K562 (cell line): ENCODE measurements around the gene SETD4. TPM values are rescaled to one million over a fixed set of nuclear protein-coding genes. Genes with fewer than 3 reads are reported as not detected.
A peak's percentile ranks its signal among the peaks of the same experiment; 100 is the strongest.

Experiments used
- ATAC-seq: fragments of 200-7000 bp; cut with Tn5 transposase; 3 replicates; pipeline ENCODE4 v1.9.1; 2020; ENCODE audit warnings: moderate library complexity
- BruUV-seq: library from RNA; stranded (reverse); fragments of 400-500 nt; replicated peaks from 2 replicates; lab custom pipeline; 2021; lab: Mats Ljungman, UMichigan
- CTCF ChIA-PET: fragments of 300-600 bp; formaldehyde crosslinking; extraction: SDS; loops from one replicate; lab custom pipeline; 2021; ENCODE audit warnings: low intra/inter-chr PET ratio; lab: Yijun Ruan, JAX
- POLR2A ChIA-PET: fragments of 300-600, 350-650 bp; sonication (Branson Sonifier 250); formaldehyde crosslinking; extraction: SDS; loops from one replicate; lab custom pipeline; 2021; ENCODE audit warnings: antibody characterized with exemption, inconsistent platforms; lab: Yijun Ruan, JAX
- DNase-seq, 4 experiments: peaks; one replicate each; pipeline versions ENCODE4 v3.0.0 to v3.0.0-alpha.2; 2011 to 2018; ENCODE audit warnings: low spot score in 3 of 4, mixed read lengths in 3 of 4; ENCODE audit errors: extremely low read depth in 1 of 4
- FAIRE-seq: peaks from 2 replicates; lab custom pipeline; 2011; peaks lifted over from hg19 to GRCh38; lab: Jason Lieb, UNC
- H2AFZ ChIP-seq: 2 replicates; pipeline ENCODE4 v1.6.0; 2011; ENCODE audit warnings: low read depth, low read length, control low read depth, inconsistent platforms
- H3K27ac ChIP-seq: fragments of 200-600 bp; 3 replicates; pipeline ENCODE4 v1.8.0; 2011; ENCODE audit warnings: low read depth, mild to moderate bottlenecking, control low read depth, inconsistent platforms, low read length, moderate library complexity, mixed read lengths; ENCODE audit errors: extremely low read depth
- H3K27me3 ChIP-seq, 2 experiments: fragments of 300-600 bp in 1 of 2; 2 replicates in 1 of 2; 3 replicates in 1 of 2; pipeline versions ENCODE4 v1.6.0 to v1.8.0; 2011; ENCODE audit warnings: inconsistent platforms in 2 of 2, low read length in 2 of 2, mild to moderate bottlenecking in 1 of 2, mixed read lengths in 1 of 2, moderate library complexity in 1 of 2; ENCODE audit not compliant: control insufficient read depth in 2 of 2, insufficient read depth in 2 of 2
- H3K36me3 ChIP-seq: fragments of 300-600 bp; 3 replicates; pipeline ENCODE4 v1.8.0; 2011; ENCODE audit warnings: mild to moderate bottlenecking, low read length, inconsistent platforms; ENCODE audit not compliant: control insufficient read depth, insufficient read depth
- H3K4me1 ChIP-seq, 2 experiments: fragments of 200-600 bp in 1 of 2; replicated peaks in 1 of 2; 2 replicates in 1 of 2; 3 replicates in 1 of 2; pipeline versions ENCODE4 v1.5.1 to v1.8.0; 2011; ENCODE audit warnings: inconsistent platforms in 2 of 2, low read length in 2 of 2, mild to moderate bottlenecking in 1 of 2, mixed read lengths in 1 of 2, moderate library complexity in 1 of 2; ENCODE audit not compliant: control insufficient read depth in 2 of 2, insufficient read depth in 2 of 2
- H3K4me2 ChIP-seq: 2 replicates; pipeline ENCODE4 v1.6.1; 2011; ENCODE audit warnings: low read length, control low read depth, inconsistent platforms, mixed read lengths; ENCODE audit not compliant: insufficient read depth
- H3K4me3 ChIP-seq: fragments of 200-600 bp; sonication (generic), shearing (Covaris generic); 2 replicates; pipeline ENCODE4 v1.5.1; 2016; ENCODE audit warnings: control low read depth, inconsistent platforms
- H3K79me2 ChIP-seq: fragments of 200-600 bp; 3 replicates; pipeline ENCODE4 v1.8.0; 2011; ENCODE audit warnings: low read length, inconsistent platforms; ENCODE audit not compliant: control insufficient read depth, insufficient read depth
- H3K9ac ChIP-seq, 2 experiments: 2 replicates each; pipeline versions ENCODE4 v1.6.0 to v1.6.1; 2011; ENCODE audit warnings: low read depth in 2 of 2, low read length in 2 of 2, control low read depth in 1 of 2, inconsistent platforms in 1 of 2, mild to moderate bottlenecking in 1 of 2, mixed read lengths in 1 of 2; ENCODE audit not compliant: insufficient read depth in 1 of 2
- H3K9me1 ChIP-seq: one replicate; pipeline ENCODE4 v1.6.0; 2011; ENCODE audit warnings: inconsistent platforms, mild to moderate bottlenecking, low read length, moderate library complexity; ENCODE audit not compliant: control insufficient read depth, insufficient read depth
- H3K9me3 ChIP-seq: replicated peaks from 2 replicates; pipeline ENCODE4 v1.5.1; 2011; ENCODE audit warnings: low read depth, low read length, inconsistent platforms; ENCODE audit not compliant: control insufficient read depth, insufficient read depth
- H4K20me1 ChIP-seq: replicated peaks from 2 replicates; pipeline ENCODE4 v1.6.1; 2011; ENCODE audit warnings: low read length, inconsistent platforms, mixed read lengths; ENCODE audit not compliant: control insufficient read depth, insufficient read depth
- CTCF ChIP-seq, 3 experiments: IDR thresholded peaks in 2 of 3; conservative IDR thresholded peaks in 1 of 3; 2 replicates each; pipeline ENCODE4 v1.5.1; 2011 to 2012; ENCODE audit warnings: low read length in 3 of 3, mild to moderate bottlenecking in 3 of 3, control low read depth in 2 of 3, improper control_type of control experiment in 1 of 3, inconsistent platforms in 1 of 3, low read depth in 1 of 3, mixed read lengths in 1 of 3, moderate library complexity in 1 of 3; ENCODE audit not compliant: insufficient read depth in 2 of 3
- RNF219 ChIP-seq: fragments of 250-450 bp; sonication (Bioruptor Pico); IDR thresholded peaks from 2 replicates; pipeline ENCODE4 v1.5.0; 2022; ENCODE audit warnings: mild to moderate bottlenecking
- TAF9B ChIP-seq: fragments of 450-650 bp; IDR thresholded peaks from 2 replicates; pipeline ENCODE4 v1.6.1; 2018; ENCODE audit warnings: mild to moderate bottlenecking; ENCODE audit not compliant: partially characterized antibody
- ZNF121 ChIP-seq: sonication (generic); formaldehyde crosslinking; conservative IDR thresholded peaks from 2 replicates; pipeline ENCODE4 v1.8.0; 2022; ENCODE audit warnings: missing genetic modification reagents
- ZNF324 ChIP-seq: fragments of 250-450 bp; sonication (Bioruptor Pico); IDR thresholded peaks from 2 replicates; pipeline ENCODE4 v1.4.0; 2020; ENCODE audit warnings: mild to moderate bottlenecking
- ZNF644 ChIP-seq: fragments of 200-800 bp; sonication (Bioruptor generic); IDR thresholded peaks from 2 replicates; pipeline ENCODE4 v1.6.1; 2016; ENCODE audit warnings: low read depth, missing genetic modification characterization, missing compliant biosample characterization
- WGBS: fragments of 100-300 bp; shearing (Covaris generic); methylation state at CpG from one replicate; pipeline ENCODE4 v1.1.6; 2016; ENCODE audit warnings: low coverage, mixed read lengths; ENCODE audit not compliant: insufficient coverage; ENCODE audit errors: missing lambda C conversion rate; 5-methylcytosine and 5-hydroxymethylcytosine counted together
- in situ Hi-C: fragments of 300-500 bp; cut with MboI; formaldehyde crosslinking; loops from 4 replicates; pipeline ENCODE4 v1.15.0; 2018; ENCODE audit warnings: inconsistent platforms, mixed read lengths
- intact Hi-C: fragments of 100-400 bp; cut with micrococcal nuclease; formaldehyde crosslinking; loops from 2 replicates; pipeline ENCODE4 v1.14.2; 2022
- polyA plus RNA-seq, 8 experiments: library from polyadenylated mRNA; depleted of rRNA in 4 of 8; stranded (reverse) in 5 of 8; unstranded in 3 of 8; fragments of >200 nt; fragmentation: Nextera tagmentation in 2 of 8; fragmentation: Illumina TruSeq in 1 of 8; extraction: Ambion mirVana in 2 of 8; extraction: Trizol in 1 of 8; gene quantifications; 2 replicates each; pipeline versions ENCODE4 v1.2.1 to v1.2.3, GENCODE V29; 2011 to 2014; ENCODE audit warnings: inconsistent platforms in 1 of 8, missing spikeins in 1 of 8
- total RNA-seq, 7 experiments: library from RNA; depleted of rRNA in 6 of 7; stranded (reverse); fragments of >200 nt in 6 of 7; fragmentation: Illumina TruSeq in 2 of 7; extraction: Trizol in 2 of 7; gene quantifications; 2 replicates each; pipeline versions ENCODE4 v1.2.1 to v1.2.3, GENCODE V29; 2011 to 2021; ENCODE audit warnings: low replicate concordance in 1 of 7

SETD4 gene
- total and polyA plus RNA-seq, 9 of the 15 experiments (the other 6 are each of a cell fraction or from before 2014, with no cell fraction given): 16.1 to 51.3 (median 25.7) TPM

- TF ChIP-seq CTCF (IDR thresholded peaks at IDR 0.05 in 2 of 3, conservative IDR thresholded peaks at IDR 0.05 in 1 of 3; ENCODE audit: insufficient read depth in 2 of 3, low read depth in 1 of 3, low read length in 3 of 3): no peak
- no peak for TF ChIP-seq RNF219 (CRISPR knock-in tag)
- TF ChIP-seq TAF9B: no peak
- TF ChIP-seq ZNF644 (tag): no peak
Measured at GRCh38 chr21:36008505-36008904, 51.8 kb downstream of the SETD4 start (continued).

GRCh38 chr21:36005879-36006400 is 54.4 kb downstream of the SETD4 start:
- Histone ChIP-seq H3K9me3 (no peaks in the 10 kb centered on the region), H4K20me1 (no peaks in the 10 kb centered on the region), H2AFZ (0 out of 2 replicates have a peak overlapping the region, but pooled peaks have one; percentile 15), H3K4me3 (no peak overlapping the region), H3K9ac (no peak overlapping the region), H3K4me1 (peaks cover 0 to 8% of the 10 kb centered on the region in 2 experiments; a peak in 4 of 5 replicates), H3K4me2 (peak overlapping the region; percentile 64; the same call in 1 of the 2 replicates), H3K27ac (no peak overlapping the region), H3K27me3 (peaks cover 10 to 21% of the 10 kb centered on the region in 2 experiments), H3K79me2 (no peaks in the 10 kb centered on the region), H3K36me3 (no peaks in the 10 kb centered on the region), H3K9me1 (no peaks in the 10 kb centered on the region)
- FAIRE-seq (no peak), ATAC-seq (no peak), DNase-seq (no peak)
- no peak for TF ChIP-seq ZNF324
- TF ChIP-seq ZNF121 (CRISPR knock-in tag): peak; percentile 65
- ChIA-PET CTCF (no interaction called here), POLR2A (interaction anchor here (0.9 to 1.6 kb wide), 3 partner anchors 12 to 174 kb away, joined by 3 to 5 read pairs (median 4); no protein-coding TSS in a partner anchor)
- intact Hi-C loops (no loop called here), in situ Hi-C loops (no loop called here)
- WGBS: 21% methylated on average over 5 of the region's 5 CpGs
- BruUV-seq: no TSS peak
